ENCODE data around the gene CKS1B. TPM values are rescaled to one million over a fixed set of nuclear protein-coding genes. Genes with fewer than 3 reads are reported as not detected.

Gene CKS1B
- total RNA-seq, 3 donors from 2014 or later (not counting 1 experiment from before 2014, with no cell fraction given), result 8.5 to 13.0 (median 12.9) TPM

DNA sequence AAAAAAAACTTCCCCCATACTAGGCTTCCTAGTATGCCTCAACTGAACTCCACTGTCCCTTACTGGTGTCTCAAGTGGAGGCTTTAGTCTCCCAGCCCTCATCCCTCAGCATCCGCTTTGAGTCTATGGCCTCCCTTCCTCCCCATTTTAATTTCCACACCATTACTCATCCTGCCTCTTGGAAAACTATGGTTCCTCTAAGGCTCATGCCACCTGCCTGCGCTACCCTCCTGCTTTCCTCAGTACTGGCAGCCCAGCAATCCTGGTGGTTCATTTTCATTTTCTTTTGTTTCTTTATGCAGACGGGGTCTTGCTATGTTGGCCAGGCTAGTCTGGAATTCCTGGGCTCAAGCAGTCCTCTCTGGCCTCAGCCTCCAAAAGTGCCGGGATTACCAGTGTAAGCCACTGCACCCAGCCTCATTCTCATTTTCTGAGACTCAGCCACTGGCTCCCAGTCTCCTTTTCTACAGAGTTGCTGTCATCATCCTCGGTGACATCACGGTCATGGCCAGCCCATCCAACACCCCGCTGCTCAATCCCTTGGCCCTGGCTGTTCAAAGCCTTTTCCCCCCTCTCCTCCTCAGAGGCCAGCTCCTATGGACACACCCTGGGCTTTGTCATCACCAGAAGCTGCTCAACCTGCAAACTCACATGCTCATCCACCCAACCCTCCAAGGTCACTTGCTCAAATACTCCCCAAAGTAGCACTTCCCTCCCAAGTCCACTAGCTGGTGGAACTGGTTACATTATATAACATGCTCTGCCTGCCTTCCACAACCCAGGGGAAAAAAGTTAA, 35.7 kb upstream of the CKS1B start:
- no peaks in the 10 kb centered on the region for H3K36me3 Mint-ChIP-seq
- no peaks in the 10 kb centered on the region for H3K27me3 ChIP-seq (ENCODE audit: control insufficient read depth, insufficient read depth, low read length)
- no peak for ATAC-seq
- no peaks in the 10 kb centered on the region for H3K9me3 ChIP-seq (ENCODE audit: control insufficient read depth, insufficient read depth, low read length)
- H3K9me3 Mint-ChIP-seq, result no peaks in the 10 kb centered on the region
- H3K27ac ChIP-seq (ENCODE audit: low read length), result no peak overlapping the region
- H3K4me1 Mint-ChIP-seq, result peaks cover 19 to 44% of the 10 kb centered on the region in 2 donors
- 98% methylated on average over 7 of the region's 7 CpGs for WGBS (ENCODE audit: insufficient coverage)
- peak in 1 of 2 donors; percentile 25 for DNase-seq
- H3K27ac Mint-ChIP-seq, result peak overlapping the region; percentile 99 to 100
- H3K27me3 Mint-ChIP-seq (ENCODE audit: low read depth in 2 of 2), result no peaks in the 10 kb centered on the region
- intact Hi-C loops (cut with micrococcal nuclease), result loop anchor here (5.0 kb wide), 4 partner anchors 33 to 382 kb away; partner anchors contain the start of genes ADAR, CKS1B, EFNA4 and SHC1
- TF ChIP-seq, protein P1, sequence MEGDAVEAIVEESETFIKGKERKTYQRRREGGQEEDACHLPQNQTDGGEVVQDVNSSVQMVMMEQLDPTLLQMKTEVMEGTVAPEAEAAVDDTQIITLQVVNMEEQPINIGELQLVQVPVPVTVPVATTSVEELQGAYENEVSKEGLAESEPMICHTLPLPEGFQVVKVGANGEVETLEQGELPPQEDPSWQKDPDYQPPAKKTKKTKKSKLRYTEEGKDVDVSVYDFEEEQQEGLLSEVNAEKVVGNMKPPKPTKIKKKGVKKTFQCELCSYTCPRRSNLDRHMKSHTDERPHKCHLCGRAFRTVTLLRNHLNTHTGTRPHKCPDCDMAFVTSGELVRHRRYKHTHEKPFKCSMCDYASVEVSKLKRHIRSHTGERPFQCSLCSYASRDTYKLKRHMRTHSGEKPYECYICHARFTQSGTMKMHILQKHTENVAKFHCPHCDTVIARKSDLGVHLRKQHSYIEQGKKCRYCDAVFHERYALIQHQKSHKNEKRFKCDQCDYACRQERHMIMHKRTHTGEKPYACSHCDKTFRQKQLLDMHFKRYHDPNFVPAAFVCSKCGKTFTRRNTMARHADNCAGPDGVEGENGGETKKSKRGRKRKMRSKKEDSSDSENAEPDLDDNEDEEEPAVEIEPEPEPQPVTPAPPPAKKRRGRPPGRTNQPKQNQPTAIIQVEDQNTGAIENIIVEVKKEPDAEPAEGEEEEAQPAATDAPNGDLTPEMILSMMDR (IDR thresholded peaks at IDR 0.05), result no peak
- H3K4me3 Mint-ChIP-seq, result peak overlapping the region; percentile 76
- no peaks in the 10 kb centered on the region for H3K36me3 ChIP-seq (ENCODE audit: control insufficient read depth, insufficient read depth, low read length)
- H3K4me1 ChIP-seq (ENCODE audit: control insufficient read depth, insufficient read depth, low read length), result peaks cover 58% of the 10 kb centered on the region
- H3K4me3 ChIP-seq (ENCODE audit: low read length), result no peak overlapping the region

DNA sequence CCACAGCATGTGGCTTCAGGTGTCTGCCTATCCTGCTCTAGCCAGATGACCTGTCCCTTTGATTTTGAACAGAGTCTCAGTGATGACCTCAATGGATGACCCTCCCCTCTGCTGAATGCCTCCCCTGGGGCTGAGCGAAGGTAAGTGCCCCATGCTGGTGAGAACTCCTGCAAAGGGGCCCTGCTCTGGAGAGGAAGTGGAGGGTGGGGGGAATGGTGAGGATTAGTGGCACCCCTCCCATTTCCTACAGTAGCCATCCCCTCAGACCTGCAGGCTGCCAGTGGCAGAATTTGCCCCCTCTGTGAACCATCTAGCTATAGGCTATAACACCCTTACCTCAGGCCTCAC, 34.3 kb upstream of the CKS1B start:
- Histone ChIP-seq H3K36me3 (ENCODE audit: control insufficient read depth, insufficient read depth, low read length) (peaks cover 8% of the 10 kb centered on the region), H3K9me3 (ENCODE audit: control insufficient read depth, insufficient read depth, low read length) (no peaks in the 10 kb centered on the region), H3K27me3 (ENCODE audit: control insufficient read depth, insufficient read depth, low read length) (no peaks in the 10 kb centered on the region), H3K27ac (ENCODE audit: low read length) (no peak overlapping the region), H3K4me1 (ENCODE audit: control insufficient read depth, insufficient read depth, low read length) (peaks cover 69% of the 10 kb centered on the region), H3K4me3 (ENCODE audit: low read length) (no peak overlapping the region)
- TF ChIP-seq, protein P1 (IDR thresholded peaks at IDR 0.05), result no peak
- Mint-ChIP-seq H3K27ac (peak overlapping the region; percentile 9 to 30), H3K4me3 (peak overlapping the region; percentile 21), H3K36me3 (no peaks in the 10 kb centered on the region), H3K27me3 (ENCODE audit: low read depth in 2 of 2) (no peaks in the 10 kb centered on the region), H3K9me3 (no peaks in the 10 kb centered on the region), H3K4me1 (peaks cover 19 to 49% of the 10 kb centered on the region in 2 donors)
- no CpG with 5 or more reads among the region's 1 CpG for whole genome bisulfite sequencing (ENCODE audit: insufficient coverage)
- ATAC-seq (no peak), DNase-seq (peak in 1 of 2 donors; percentile 26)
- intact Hi-C loops (cut with micrococcal nuclease), result no loop called here

DNA sequence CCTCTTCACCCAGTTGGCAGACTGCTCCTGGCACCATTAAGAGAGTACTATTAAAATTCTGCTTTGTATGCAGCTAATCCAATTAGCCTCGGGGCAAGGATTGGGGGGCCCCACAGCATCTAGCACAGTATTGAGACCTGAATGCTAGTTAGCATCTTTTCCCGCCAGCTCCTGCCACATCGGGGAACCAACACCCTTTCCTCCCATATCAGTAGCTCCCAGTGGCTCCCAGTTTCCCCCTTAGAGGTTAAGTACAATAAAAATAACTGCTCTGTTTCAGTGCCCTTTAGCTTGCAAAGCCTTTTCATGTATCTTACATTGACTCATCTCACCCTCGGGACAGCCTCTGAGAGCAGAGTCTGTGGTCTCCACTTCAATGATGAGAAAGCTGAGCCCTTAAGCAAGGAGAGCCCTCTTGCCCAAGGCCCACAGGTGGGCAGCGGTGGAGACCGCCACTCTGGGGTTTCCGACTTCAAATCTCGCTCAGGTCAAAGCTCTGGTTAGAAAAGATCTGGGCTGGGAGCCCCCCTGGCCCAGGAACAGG, 33.8 kb upstream of the CKS1B start:
- Mint-ChIP-seq H3K9me3 (no peaks in the 10 kb centered on the region), H3K4me3 (peak overlapping the region; percentile 21), H3K27ac (peak overlapping the region; percentile 9 to 30), H3K27me3 (ENCODE audit: low read depth in 2 of 2) (no peaks in the 10 kb centered on the region), H3K4me1 (peaks cover 19 to 49% of the 10 kb centered on the region in 2 donors), H3K36me3 (no peaks in the 10 kb centered on the region)
- H3K36me3 ChIP-seq (ENCODE audit: control insufficient read depth, insufficient read depth, low read length), result peaks cover 13% of the 10 kb centered on the region
- ATAC-seq, result no peak
- no peaks in the 10 kb centered on the region for H3K9me3 ChIP-seq (ENCODE audit: control insufficient read depth, insufficient read depth, low read length)
- H3K27ac ChIP-seq (ENCODE audit: low read length), result no peak overlapping the region
- WGBS (ENCODE audit: insufficient coverage), result 65% methylated on average over 8 of the region's 8 CpGs
- H3K4me1 ChIP-seq (ENCODE audit: control insufficient read depth, insufficient read depth, low read length), result peaks cover 67% of the 10 kb centered on the region
- intact Hi-C loops (cut with micrococcal nuclease), result no loop called here
- H3K4me3 ChIP-seq (ENCODE audit: low read length), result no peak overlapping the region
- no peaks in the 10 kb centered on the region for H3K27me3 ChIP-seq (ENCODE audit: control insufficient read depth, insufficient read depth, low read length)
- TF ChIP-seq, protein P1 (IDR thresholded peaks at IDR 0.05), result no peak
- peak in 1 of 2 donors; percentile 36 for DNase-seq

Data from natural killer cell (primary cell).